Endothelial cell of hepatic sinusoid (primary cell): Measurements from ENCODE around the gene TBPL1.

Experiments
- in situ Hi-C: cut with HindIII; loops from 2 replicates; pipeline ENCODE4 v1.10.0; 2017; ENCODE audit warnings: low sequenced_read_pairs

TBPL1 gene

DNA sequence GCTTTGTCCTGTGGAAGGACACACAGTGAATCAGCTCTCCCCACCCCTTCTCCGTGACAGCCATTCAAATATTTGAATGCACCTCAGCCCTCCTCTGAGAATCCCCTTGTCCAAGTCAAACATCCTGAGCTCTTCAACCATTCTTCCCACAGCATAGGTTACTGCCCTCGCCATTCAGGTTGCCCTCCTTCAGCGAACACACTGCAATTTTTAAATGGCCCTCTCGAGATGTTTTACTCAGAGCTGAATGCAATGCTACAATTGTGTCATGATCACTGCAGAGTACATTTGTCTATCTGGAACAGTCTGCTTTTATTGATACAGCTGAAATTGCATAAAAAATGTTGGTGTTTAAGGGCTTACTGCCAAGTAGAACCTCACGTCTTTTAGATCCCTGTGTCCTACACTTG is 50.5 kb downstream of the TBPL1 start:
- in situ Hi-C loops = no loop called here

GRCh38 chr6:134004714-134005113 is 51.7 kb downstream of the TBPL1 start:
- in situ Hi-C loops = no loop called here

GRCh38 chr6:134005800-134006199 is 52.8 kb downstream of the TBPL1 start:
- in situ Hi-C loops = no loop called here

DNA sequence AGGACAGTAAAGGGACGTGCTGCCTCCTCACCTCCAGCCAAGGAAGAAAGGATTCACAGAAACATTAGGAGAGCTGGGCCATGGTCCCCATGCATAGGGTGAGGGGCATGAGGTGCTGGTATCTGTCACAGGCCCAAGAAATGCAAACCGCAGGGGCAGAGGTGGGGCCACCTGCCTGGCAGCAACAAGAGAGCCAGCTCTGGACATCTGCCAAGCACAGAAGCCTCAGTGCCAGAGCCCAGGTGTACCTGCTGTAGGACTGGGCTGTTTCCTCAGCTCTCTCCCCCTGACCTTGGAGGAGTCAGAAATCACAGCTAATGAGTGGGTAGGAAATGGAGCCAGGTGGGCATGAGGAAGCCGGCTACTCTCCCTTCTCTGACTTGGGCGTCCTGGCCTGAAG is 54.1 kb downstream of the TBPL1 start:
- in situ Hi-C loops = no loop called here

GRCh38 chr6:134009876-134010275 is 56.9 kb downstream of the TBPL1 start:
- in situ Hi-C loops = no loop called here

DNA sequence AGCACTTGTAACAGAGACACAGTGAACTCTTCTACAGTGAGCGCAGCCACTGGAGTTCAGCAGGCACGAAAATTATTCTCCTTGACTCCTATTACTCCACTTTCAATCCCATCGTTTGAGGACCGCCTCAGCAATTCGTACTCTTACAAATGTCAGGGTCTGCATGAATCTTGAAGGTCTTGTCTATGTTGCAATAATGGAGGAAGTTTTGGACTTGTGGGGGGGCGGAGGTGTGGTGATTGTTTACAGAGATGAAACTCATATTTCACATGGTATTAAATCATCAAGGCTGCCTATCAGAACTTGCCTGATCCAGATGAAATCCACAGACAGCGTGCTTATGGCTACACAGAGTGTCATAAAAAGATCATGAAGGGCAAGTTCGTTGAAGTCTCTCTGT is 57.4 kb downstream of the TBPL1 start:
- in situ Hi-C loops = no loop called here

DNA sequence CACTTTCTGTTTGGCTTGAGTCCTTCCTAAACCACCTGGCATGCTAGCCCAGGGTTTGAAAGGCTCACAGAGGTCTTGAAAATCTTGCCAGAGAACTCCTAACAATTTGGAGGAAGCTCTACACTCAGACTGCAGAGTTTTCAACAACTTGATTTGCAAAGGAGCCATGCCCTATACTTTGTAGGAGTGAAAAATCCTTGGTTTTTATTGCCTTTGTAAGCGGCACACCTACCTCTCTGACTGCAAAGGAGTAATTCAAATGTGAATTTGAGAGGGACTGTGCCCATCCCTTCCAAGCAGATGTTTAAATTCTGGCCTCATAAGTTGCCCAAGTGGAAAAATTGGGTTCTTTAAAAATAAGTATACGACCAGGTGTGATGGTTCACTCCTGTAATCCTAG is 58.0 kb downstream of the TBPL1 start:
- in situ Hi-C loops = no loop called here

DNA sequence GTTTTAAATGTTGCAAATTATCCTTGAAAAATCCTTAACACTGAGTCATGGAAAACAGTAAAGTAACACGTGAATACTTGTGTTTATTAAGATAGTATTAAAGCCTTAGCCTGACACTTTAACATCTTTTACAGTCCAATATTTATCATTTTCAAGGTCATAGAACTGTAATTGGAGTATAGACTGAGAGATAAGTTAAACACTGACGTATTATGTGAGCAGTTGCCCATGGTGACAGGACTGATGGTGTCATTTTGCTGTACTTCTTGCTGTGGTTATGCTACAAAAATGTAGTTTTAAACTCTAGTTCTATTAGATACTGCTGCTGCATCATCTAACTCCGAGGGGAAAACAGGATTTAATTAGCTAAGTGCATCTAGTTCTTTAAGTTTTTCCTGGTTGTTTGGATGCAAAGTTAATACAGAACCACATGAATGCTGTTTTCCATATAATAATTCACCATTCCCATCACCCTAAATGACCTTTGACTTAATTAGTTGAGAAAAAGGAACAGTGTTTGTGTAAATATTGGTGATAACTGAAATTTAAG is 61.6 kb downstream of the TBPL1 start:
- in situ Hi-C loops = no loop called here

DNA sequence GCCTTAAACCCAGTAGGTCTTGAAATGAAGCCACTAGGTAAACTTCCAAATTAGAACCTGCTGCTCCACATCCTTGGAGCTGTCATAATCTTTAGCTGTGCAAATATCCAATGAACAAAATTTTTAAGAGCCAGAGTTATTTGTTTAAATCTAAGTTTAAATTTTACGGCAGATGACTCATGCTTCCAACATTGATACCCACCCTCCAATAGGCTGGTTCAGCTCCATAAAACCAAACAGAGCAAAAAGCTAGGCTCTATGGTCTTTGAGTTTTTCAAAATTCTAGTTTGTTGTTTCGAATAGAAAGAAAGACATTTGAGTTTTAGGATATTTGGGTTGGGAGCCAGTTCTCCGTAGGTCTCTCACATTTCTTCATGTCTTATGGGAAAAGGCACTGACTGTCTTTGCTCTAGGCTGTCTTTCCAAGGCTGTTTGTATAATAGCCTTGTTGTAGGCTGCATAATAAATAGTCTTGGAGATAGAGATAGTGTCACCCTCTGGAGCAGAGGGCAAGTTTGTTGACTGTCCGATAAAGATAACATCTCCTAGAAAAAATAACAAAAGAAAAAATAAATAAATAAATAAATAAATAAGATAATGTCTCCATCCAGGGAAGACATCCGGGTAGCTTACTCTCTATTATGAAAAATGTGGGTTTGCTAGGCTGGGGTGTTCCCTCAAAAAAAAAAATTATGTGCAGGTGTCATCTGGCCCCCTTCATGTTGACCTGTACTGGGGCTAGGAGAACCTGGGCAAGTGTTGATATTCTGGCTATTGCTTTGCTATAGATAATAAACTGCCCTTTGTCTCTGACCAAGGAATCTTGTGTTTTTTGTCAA is 62.9 kb downstream of the TBPL1 start:
- in situ Hi-C loops = no loop called here

DNA sequence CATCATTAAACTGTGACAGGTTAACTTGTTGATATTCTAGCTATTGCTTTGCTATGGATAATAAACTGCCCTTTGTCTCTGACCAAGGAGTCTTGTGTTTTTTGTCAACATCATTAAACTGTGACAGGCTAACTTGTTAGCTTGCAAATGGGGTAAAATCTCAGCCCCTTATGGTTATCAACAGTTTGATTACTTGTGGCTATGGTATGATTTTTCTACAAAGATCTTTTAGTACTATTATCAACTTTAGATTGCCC is 63.5 kb downstream of the TBPL1 start:
- in situ Hi-C loops = no loop called here

- in situ Hi-C loops = no loop called here
These were observed 67.0 kb downstream of the TBPL1 start for GRCh38 chr6:134020071-134020470.

GRCh38 chr6:134020543-134020942 is 67.5 kb downstream of the TBPL1 start:
- in situ Hi-C loops = no loop called here

DNA sequence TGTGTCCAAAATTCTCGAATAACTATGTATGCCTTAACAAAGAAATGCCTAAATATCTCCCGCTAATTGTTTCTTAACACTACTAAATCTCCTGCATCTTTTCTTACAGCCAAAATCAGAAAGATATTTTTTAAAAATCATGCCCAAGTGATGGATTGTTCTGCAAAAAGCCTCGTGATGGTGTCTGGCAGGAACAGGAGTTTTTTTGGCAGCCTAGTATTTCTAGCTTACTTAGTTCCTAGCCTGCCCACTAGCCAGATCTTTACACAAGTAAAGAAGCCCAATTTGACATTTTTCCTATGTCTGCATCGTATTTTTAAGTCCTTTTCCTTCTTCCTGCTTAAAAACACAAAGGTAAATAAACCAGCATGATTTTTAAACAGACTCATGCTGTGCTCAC is 67.9 kb downstream of the TBPL1 start:
- in situ Hi-C loops = no loop called here

GRCh38 chr6:134021396-134022122 is 68.5 kb downstream of the TBPL1 start:
- in situ Hi-C loops = no loop called here

- in situ Hi-C loops = no loop called here
These were observed 69.6 kb downstream of the TBPL1 start for GRCh38 chr6:134022650-134023049.

GRCh38 chr6:134026597-134026996 is 73.6 kb downstream of the TBPL1 start:
- in situ Hi-C loops = loop anchor here (5.0 kb wide), 1 partner anchor 36 kb away; no protein-coding TSS in a partner anchor

GRCh38 chr6:134028438-134028837 is 75.4 kb downstream of the TBPL1 start:
- in situ Hi-C loops = loop anchor here (5.0 kb wide), 1 partner anchor 34 kb away; no protein-coding TSS in a partner anchor

- in situ Hi-C loops = loop anchor here (5.0 kb wide), 1 partner anchor 33 kb away; no protein-coding TSS in a partner anchor
These were observed 76.8 kb downstream of the TBPL1 start for GRCh38 chr6:134029495-134030455.

- in situ Hi-C loops = no loop called here
These were observed 78.8 kb downstream of the TBPL1 start for GRCh38 chr6:134031696-134032255.

GRCh38 chr6:134034478-134034877 is 81.5 kb downstream of the TBPL1 start:
- in situ Hi-C loops = no loop called here
